Measurements from ENCODE around the gene POLE. TPM values are rescaled to one million over a fixed set of nuclear protein-coding genes. Genes with fewer than 3 reads are reported as not detected.
A peak's percentile ranks its signal among the peaks of the same experiment; 100 is the strongest.

Gene POLE
- total RNA-seq, 1 donor from 2014 or later: 56.7 TPM

GRCh38 chr12:132604668-132605441, 82.3 kb downstream of the POLE start:
- Histone ChIP-seq H3K36me3 (no peaks in the 10 kb centered on the region), H3K27me3 (peaks cover 13% of the 10 kb centered on the region), H3K27ac (no peak overlapping the region), H3K4me1 (peaks cover 7% of the 10 kb centered on the region), H3K9me3 (no peaks in the 10 kb centered on the region), H3K4me3 (peak overlapping the region in 1 of 2 donors; percentile 31)
- intact Hi-C loops (cut with DNase I): no loop called here
- TF ChIP-seq POLR2AphosphoS5 (IDR thresholded peaks at IDR 0.05; ENCODE audit: insufficient read depth in 1 of 2, low read depth in 1 of 2) (no peak), POLR2A (IDR thresholded peaks at IDR 0.05) (no peak)
- TF ChIP-seq, protein P1, sequence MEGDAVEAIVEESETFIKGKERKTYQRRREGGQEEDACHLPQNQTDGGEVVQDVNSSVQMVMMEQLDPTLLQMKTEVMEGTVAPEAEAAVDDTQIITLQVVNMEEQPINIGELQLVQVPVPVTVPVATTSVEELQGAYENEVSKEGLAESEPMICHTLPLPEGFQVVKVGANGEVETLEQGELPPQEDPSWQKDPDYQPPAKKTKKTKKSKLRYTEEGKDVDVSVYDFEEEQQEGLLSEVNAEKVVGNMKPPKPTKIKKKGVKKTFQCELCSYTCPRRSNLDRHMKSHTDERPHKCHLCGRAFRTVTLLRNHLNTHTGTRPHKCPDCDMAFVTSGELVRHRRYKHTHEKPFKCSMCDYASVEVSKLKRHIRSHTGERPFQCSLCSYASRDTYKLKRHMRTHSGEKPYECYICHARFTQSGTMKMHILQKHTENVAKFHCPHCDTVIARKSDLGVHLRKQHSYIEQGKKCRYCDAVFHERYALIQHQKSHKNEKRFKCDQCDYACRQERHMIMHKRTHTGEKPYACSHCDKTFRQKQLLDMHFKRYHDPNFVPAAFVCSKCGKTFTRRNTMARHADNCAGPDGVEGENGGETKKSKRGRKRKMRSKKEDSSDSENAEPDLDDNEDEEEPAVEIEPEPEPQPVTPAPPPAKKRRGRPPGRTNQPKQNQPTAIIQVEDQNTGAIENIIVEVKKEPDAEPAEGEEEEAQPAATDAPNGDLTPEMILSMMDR (IDR thresholded peaks at IDR 0.05): no peak
- DNase-seq (ENCODE audit: extremely low spot score in 2 of 2): no peak

DNA sequence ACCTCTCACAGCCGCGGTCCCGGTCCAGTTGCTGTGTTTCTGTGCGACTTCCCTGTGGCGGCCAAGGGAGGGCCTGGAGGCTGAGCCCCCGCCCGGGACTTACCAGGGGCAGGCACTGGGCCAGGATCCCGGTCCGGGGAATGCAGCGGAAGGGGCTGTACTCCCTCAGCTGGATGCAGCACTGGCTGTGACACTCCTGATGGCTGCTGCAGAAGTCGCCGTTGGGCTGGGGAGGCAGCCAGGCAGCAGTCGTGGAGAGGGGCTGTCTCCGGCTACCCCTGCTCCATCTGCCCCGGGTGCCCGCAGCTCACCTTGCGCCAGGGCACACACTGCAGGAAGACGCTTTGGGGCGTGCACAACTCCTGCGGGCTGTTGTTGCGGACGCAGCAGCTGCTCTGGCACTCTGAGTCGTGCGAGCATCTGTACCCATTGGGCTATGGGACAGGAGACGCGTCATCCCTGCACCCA, 83.0 kb downstream of the POLE start:
- Histone ChIP-seq H3K4me1 (peaks cover 7% of the 10 kb centered on the region), H3K4me3 (peak overlapping the region; percentile 27 to 31), H3K9me3 (no peaks in the 10 kb centered on the region), H3K27ac (peak overlapping the region; percentile 27), H3K36me3 (no peaks in the 10 kb centered on the region), H3K27me3 (peaks cover 13% of the 10 kb centered on the region)
- intact Hi-C loops (cut with DNase I): no loop called here
- DNase-seq (ENCODE audit: extremely low spot score in 2 of 2): no peak
- no peak for TF ChIP-seq POLR2AphosphoS5 (IDR thresholded peaks at IDR 0.05; ENCODE audit: insufficient read depth in 1 of 2, low read depth in 1 of 2)
- TF ChIP-seq POLR2A (IDR thresholded peaks at IDR 0.05): no peak
- TF ChIP-seq, protein P1 (IDR thresholded peaks at IDR 0.05): no peak

DNA sequence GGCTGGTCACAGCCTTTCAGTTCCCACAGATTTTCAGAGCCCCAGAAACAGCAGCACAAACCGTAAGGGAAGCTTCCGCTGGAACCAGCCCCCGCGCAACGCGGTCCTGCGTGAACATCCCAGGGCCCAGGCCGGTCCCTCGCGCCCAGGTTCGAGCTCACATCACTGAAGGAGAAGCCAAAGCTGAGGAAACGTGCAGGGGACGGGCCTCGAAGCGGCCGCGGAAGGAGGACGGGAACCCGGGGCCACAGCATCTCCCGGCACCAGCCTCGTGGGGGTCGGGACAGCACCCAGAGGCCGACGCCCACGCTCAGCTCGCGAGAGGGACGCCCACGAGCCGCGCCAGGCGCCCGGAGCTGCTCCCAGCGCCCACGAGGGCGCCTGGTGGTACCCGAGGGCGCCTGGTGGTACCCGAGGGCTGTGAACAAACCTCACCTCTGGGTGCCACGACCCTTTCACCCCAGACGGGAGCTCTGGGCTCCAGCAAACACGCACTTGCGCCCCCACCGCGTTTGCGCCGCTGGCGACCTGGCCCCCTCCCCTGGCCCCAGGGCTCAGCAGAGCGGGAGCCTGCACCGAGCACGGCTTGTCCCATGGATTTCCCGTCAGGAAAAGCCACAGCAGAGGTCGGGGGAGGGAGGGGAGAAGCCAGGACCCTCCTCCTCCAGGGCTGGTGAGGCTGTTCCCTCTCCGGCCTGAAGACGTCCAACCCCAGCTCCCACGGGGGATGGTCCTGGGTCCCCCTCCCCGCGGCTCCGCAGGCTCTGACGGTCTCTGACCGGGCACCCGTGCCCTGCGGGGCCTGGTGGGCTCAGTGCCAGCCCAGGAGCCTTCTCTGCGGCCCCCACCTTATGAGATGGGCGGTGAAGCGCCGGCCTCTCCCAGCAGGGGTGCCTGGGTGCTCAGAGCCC, 83.6 kb downstream of the POLE start:
- peaks cover 13% of the 10 kb centered on the region for H3K27me3 ChIP-seq
- intact Hi-C loops (cut with DNase I): no loop called here

GRCh38 chr12:132602572-132603239, 84.4 kb downstream of the POLE start:
- intact Hi-C loops (cut with DNase I): no loop called here
- Histone ChIP-seq H3K27me3 (peaks cover 13% of the 10 kb centered on the region), H3K27ac (no peak overlapping the region), H3K36me3 (no peaks in the 10 kb centered on the region), H3K9me3 (no peaks in the 10 kb centered on the region), H3K4me3 (peak overlapping the region; percentile 19 to 31), H3K4me1 (peaks cover 12% of the 10 kb centered on the region)
- no peak for DNase-seq (ENCODE audit: extremely low spot score in 2 of 2)
- TF ChIP-seq POLR2A (IDR thresholded peaks at IDR 0.05): no peak
- TF ChIP-seq POLR2AphosphoS5 (IDR thresholded peaks at IDR 0.05; ENCODE audit: insufficient read depth in 1 of 2, low read depth in 1 of 2): no peak
- TF ChIP-seq, protein P1 (IDR thresholded peaks at IDR 0.05): no peak

More for the DNA sequence above, 83.6 kb downstream of the POLE start:
- Histone ChIP-seq H3K27ac (peak overlapping the region; percentile 27), H3K9me3 (no peaks in the 10 kb centered on the region), H3K36me3 (no peaks in the 10 kb centered on the region), H3K4me1 (peaks cover 12% of the 10 kb centered on the region), H3K4me3 (peak overlapping the region; percentile 27 to 31)
- TF ChIP-seq, protein P1 (IDR thresholded peaks at IDR 0.05): no peak
- TF ChIP-seq POLR2AphosphoS5 (IDR thresholded peaks at IDR 0.05; ENCODE audit: insufficient read depth in 1 of 2, low read depth in 1 of 2): peak in 1 of 2 donors; percentile 39
- DNase-seq (ENCODE audit: extremely low spot score in 2 of 2): no peak

All from vagina (tissue), 2 donors.